Measurements from ENCODE around the gene OPRD1.
"Not testable (repeated sequence)": the region's sequence is repeated elsewhere in the genome, so short reads cannot be mapped to it uniquely, and the experiment has no call there.

The OPRD1 gene

GRCh38 chr1:28803051-28803450 lies 8.9 kb upstream of the OPRD1 start:
- DNase-seq: no peak

GRCh38 chr1:28803662-28804061 lies 8.3 kb upstream of the OPRD1 start:
- DNase-seq: no peak

GRCh38 chr1:28804071-28804470 lies 7.9 kb upstream of the OPRD1 start:
- no peak for DNase-seq

- DNase-seq: no peak
These were observed 4.9 kb upstream of the OPRD1 start for GRCh38 chr1:28807046-28807445.

- no peak for DNase-seq
These were observed 4.0 kb upstream of the OPRD1 start for GRCh38 chr1:28807986-28808385.

- no peak for DNase-seq
These were observed 603 bp upstream of the OPRD1 start for GRCh38 chr1:28811369-28811765.

- DNase-seq: no peak
These were observed 899 bp downstream of the OPRD1 start for GRCh38 chr1:28812669-28813468.

GRCh38 chr1:28813931-28814465 lies 2.0 kb downstream of the OPRD1 start:
- DNase-seq: no peak

- no peak for DNase-seq
These were observed 3.7 kb downstream of the OPRD1 start for GRCh38 chr1:28815533-28816185.

- DNase-seq: no peak
These were observed 5.2 kb downstream of the OPRD1 start for GRCh38 chr1:28817133-28817532.

- DNase-seq: no peak
These were observed 7.0 kb downstream of the OPRD1 start for GRCh38 chr1:28819020-28819419.

GRCh38 chr1:28822799-28823198 lies 10.8 kb downstream of the OPRD1 start:
- no peak for DNase-seq

- not testable (repeated sequence) for DNase-seq
These were observed 12.1 kb downstream of the OPRD1 start for GRCh38 chr1:28824061-28824460.

GRCh38 chr1:28828227-28828858 lies 16.4 kb downstream of the OPRD1 start:
- not testable (repeated sequence) for DNase-seq

- DNase-seq: no peak
These were observed 18.8 kb downstream of the OPRD1 start for GRCh38 chr1:28830814-28831213.

GRCh38 chr1:28832966-28833365 lies 21.0 kb downstream of the OPRD1 start:
- no peak for DNase-seq

GRCh38 chr1:28833381-28833780 lies 21.4 kb downstream of the OPRD1 start:
- DNase-seq: no peak

GRCh38 chr1:28835237-28835650 lies 23.3 kb downstream of the OPRD1 start:
- no peak for DNase-seq

GRCh38 chr1:28836421-28836956 lies 24.5 kb downstream of the OPRD1 start:
- DNase-seq: no peak

- no peak for DNase-seq
These were observed 29.1 kb downstream of the OPRD1 start for GRCh38 chr1:28840928-28841544.

- DNase-seq: no peak
These were observed 34.0 kb downstream of the OPRD1 start for GRCh38 chr1:28845786-28846543.

- DNase-seq: not testable (repeated sequence)
These were observed 35.2 kb downstream of the OPRD1 start for GRCh38 chr1:28847207-28847606.
